Tibial nerve (tissue), 3 donors: ENCODE measurements around the gene DHH.

Source experiments
- CTCF ChIP-seq, 5 experiments: fragments of 200-600 bp in 3 of 5; fragments of 450-650 bp in 2 of 5; sonication (generic) in 3 of 5; IDR thresholded peaks; one replicate each; pipeline ENCODE4 v1.5.1; 2016 to 2019; ENCODE audit warnings: antibody characterized with exemption in 5 of 5, mild to moderate bottlenecking in 3 of 5, moderate library complexity in 2 of 5
- POLR2A ChIP-seq, 2 donors: fragments of 450-650 bp; IDR thresholded peaks; one replicate each; pipeline ENCODE4 v1.6.1; 2017; ENCODE audit warnings: antibody characterized with exemption in 2 of 2, mild to moderate bottlenecking in 2 of 2, moderate library complexity in 2 of 2

- TF ChIP-seq CTCF (IDR thresholded peaks at IDR 0.05) (no peak), POLR2A (IDR thresholded peaks at IDR 0.05) (no peak)
These were observed 35.1 kb downstream of the DHH start for GRCh38 chr12:49059299-49060171.
